ENCODE results near the gene FGGY. TPM values are rescaled to one million over a fixed set of nuclear protein-coding genes. Genes with fewer than 3 reads are reported as not detected.

FGGY gene
- total and polyA plus RNA-seq, 2 donors (not counting 1 experiment from before 2014, with no cell fraction given), result 6.1 to 38.5 TPM

DNA sequence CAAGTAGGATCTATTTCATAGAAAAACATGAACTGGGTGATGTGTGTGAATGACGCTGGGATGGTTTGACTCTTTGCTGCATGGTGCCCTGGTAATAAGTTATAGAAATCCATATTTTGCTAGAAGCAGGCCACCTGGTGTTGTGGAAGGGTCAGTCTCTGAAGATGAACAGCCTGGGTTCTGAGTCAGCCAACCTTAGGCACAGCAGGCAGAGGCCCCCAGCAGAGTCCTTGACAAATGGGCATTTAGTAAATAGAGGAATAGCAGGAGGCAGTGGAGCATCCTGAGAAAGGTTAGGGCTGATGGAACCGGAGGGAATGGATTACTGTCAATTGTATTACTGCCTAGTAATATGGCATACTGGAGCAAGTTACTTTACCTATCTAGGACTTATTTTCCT is 20.9 kb downstream of the FGGY start:
- Histone ChIP-seq H3K4me2 (replicated peaks; ENCODE audit: low read depth, low read length, poor library complexity, severe bottlenecking) (no peak overlapping the region), H2AFZ (ENCODE audit: insufficient read depth, low read depth, low read length, poor library complexity, severe bottlenecking) (no peak overlapping the region), H3K4me3 (ENCODE audit: control extremely low read depth in 1 of 5, extremely low read depth in 1 of 5, insufficient read depth in 1 of 5, low read depth in 2 of 5, low read length in 4 of 5) (no peak overlapping the region), H3K27ac (ENCODE audit: low read length in 2 of 2) (no peak overlapping the region), H3K9ac (ENCODE audit: low read length) (no peak overlapping the region), H4K20me1 (ENCODE audit: control insufficient read depth, insufficient read depth, low read length, poor library complexity, severe bottlenecking) (no peaks in the 10 kb centered on the region), H3K4me1 (ENCODE audit: control insufficient read depth in 2 of 2, insufficient read depth in 2 of 2, low read length in 2 of 2) (peaks cover 0 to 8% of the 10 kb centered on the region in 2 donors), H3K27me3 (replicated peaks in 1 of 4; ENCODE audit: control extremely low read depth in 1 of 4, control insufficient read depth in 3 of 4, insufficient read depth in 4 of 4, low read length in 3 of 4) (no peaks in the 10 kb centered on the region), H3K36me3 (replicated peaks in 1 of 2; ENCODE audit: control extremely low read depth in 1 of 2, control insufficient read depth in 1 of 2, extremely low read depth in 1 of 2, insufficient read depth in 2 of 2, low read length in 1 of 2) (peaks cover 0 to 2% of the 10 kb centered on the region in 2 experiments), H3K79me2 (ENCODE audit: control insufficient read depth, insufficient read depth, low read length) (no peaks in the 10 kb centered on the region), H3K9me3 (ENCODE audit: control extremely low read depth in 1 of 3, control insufficient read depth in 2 of 3, insufficient read depth in 1 of 3, low read length in 2 of 3) (no peaks in the 10 kb centered on the region)
- TF ChIP-seq CTCF (IDR thresholded peaks at IDR 0.05) (no peak), EZH2 (IDR thresholded peaks at IDR 0.05; ENCODE audit: borderline replicate concordance, insufficient read depth, low read depth, low read length, poor library complexity, severe bottlenecking) (no peak)
- H3K9me3 Mint-ChIP-seq (ENCODE audit: insufficient read depth), result no peaks in the 10 kb centered on the region
- intact Hi-C loops (cut with micrococcal nuclease), result no loop called here
- no peak overlapping the region for H3K27ac Mint-ChIP-seq
- 80% methylated on average over 1 of the region's 2 CpGs for WGBS (ENCODE audit: insufficient coverage)
- H3K4me1 Mint-ChIP-seq, result peaks cover 14% of the 10 kb centered on the region
- H3K4me3 Mint-ChIP-seq, result no peak overlapping the region
- ChIA-PET CTCF (interaction anchor here (2.2 kb wide), 1 partner anchor 381 kb away, joined by 6 read pairs; no protein-coding TSS in a partner anchor), POLR2A (no interaction called here)
- no peak for DNase-seq
- ATAC-seq (ENCODE audit: low read depth), result no peak
- H3K27me3 Mint-ChIP-seq, result no peaks in the 10 kb centered on the region

DNA sequence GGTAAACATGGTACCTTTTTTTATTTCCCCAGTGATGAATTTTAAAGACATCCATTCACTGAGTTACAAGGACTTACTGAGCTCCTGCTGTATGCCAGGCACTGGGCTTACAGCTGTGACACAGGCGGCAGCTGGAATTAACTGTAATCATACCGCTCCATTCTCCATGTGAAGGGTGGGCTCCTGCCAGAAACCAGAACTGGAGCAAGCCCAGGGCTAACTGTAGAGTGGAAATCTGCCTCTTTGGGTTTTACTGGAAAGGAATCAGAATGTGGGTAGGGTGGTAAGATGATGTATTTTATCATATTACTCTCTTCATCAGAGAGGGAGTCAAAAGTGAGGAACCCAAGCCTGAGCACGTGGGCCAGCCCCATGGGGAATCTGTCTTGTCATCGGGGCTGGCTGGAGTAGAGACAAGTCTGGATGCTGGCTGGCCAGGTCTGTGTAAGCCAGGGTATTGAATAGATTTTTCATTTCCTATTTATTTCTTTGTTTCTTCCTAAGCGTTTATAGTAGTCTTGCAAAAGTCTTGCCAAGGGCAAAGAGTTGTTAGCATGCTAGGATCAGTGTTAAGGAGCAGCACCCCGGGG is 21.5 kb downstream of the FGGY start:
- Histone ChIP-seq H3K9ac (ENCODE audit: low read length) (no peak overlapping the region), H2AFZ (ENCODE audit: insufficient read depth, low read depth, low read length, poor library complexity, severe bottlenecking) (no peak overlapping the region), H3K79me2 (ENCODE audit: control insufficient read depth, insufficient read depth, low read length) (no peaks in the 10 kb centered on the region), H3K36me3 (replicated peaks in 1 of 2; ENCODE audit: control extremely low read depth in 1 of 2, control insufficient read depth in 1 of 2, extremely low read depth in 1 of 2, insufficient read depth in 2 of 2, low read length in 1 of 2) (peaks cover 0 to 2% of the 10 kb centered on the region in 2 experiments), H3K9me3 (ENCODE audit: control extremely low read depth in 1 of 3, control insufficient read depth in 2 of 3, insufficient read depth in 1 of 3, low read length in 2 of 3) (no peaks in the 10 kb centered on the region), H3K4me1 (ENCODE audit: control insufficient read depth in 2 of 2, insufficient read depth in 2 of 2, low read length in 2 of 2) (peaks cover 0 to 8% of the 10 kb centered on the region in 2 donors), H4K20me1 (ENCODE audit: control insufficient read depth, insufficient read depth, low read length, poor library complexity, severe bottlenecking) (no peaks in the 10 kb centered on the region), H3K27ac (ENCODE audit: low read length in 2 of 2) (no peak overlapping the region), H3K4me3 (ENCODE audit: control extremely low read depth in 1 of 5, extremely low read depth in 1 of 5, insufficient read depth in 1 of 5, low read depth in 2 of 5, low read length in 4 of 5) (no peak overlapping the region), H3K27me3 (replicated peaks in 1 of 4; ENCODE audit: control extremely low read depth in 1 of 4, control insufficient read depth in 3 of 4, insufficient read depth in 4 of 4, low read length in 3 of 4) (no peaks in the 10 kb centered on the region), H3K4me2 (replicated peaks; ENCODE audit: low read depth, low read length, poor library complexity, severe bottlenecking) (no peak overlapping the region)
- TF ChIP-seq EZH2 (IDR thresholded peaks at IDR 0.05; ENCODE audit: borderline replicate concordance, insufficient read depth, low read depth, low read length, poor library complexity, severe bottlenecking) (no peak), CTCF (IDR thresholded peaks at IDR 0.05) (no peak)
- intact Hi-C loops (cut with micrococcal nuclease), result no loop called here
- H3K9me3 Mint-ChIP-seq (ENCODE audit: insufficient read depth), result no peaks in the 10 kb centered on the region
- no peak overlapping the region for H3K27ac Mint-ChIP-seq
- H3K4me1 Mint-ChIP-seq, result peaks cover 14% of the 10 kb centered on the region
- DNase-seq (no peak), ATAC-seq (ENCODE audit: low read depth) (no peak)
- no peak overlapping the region for H3K4me3 Mint-ChIP-seq
- CTCF ChIA-PET, result no interaction called here
- H3K27me3 Mint-ChIP-seq, result no peaks in the 10 kb centered on the region
- 97% methylated on average over 4 of the region's 6 CpGs for WGBS (ENCODE audit: insufficient coverage)
- POLR2A ChIA-PET, result no interaction called here
